HG03442 (cell line): Measurements from ENCODE around the gene AFAP1L1.
"Not testable (repeated sequence)": the region's sequence is repeated elsewhere in the genome, so short reads cannot be mapped to it uniquely, and the experiment has no call there.

Source experiments
- ATAC-seq: cut with Tn5 transposase; IDR thresholded peaks from one replicate; pipeline ENCODE4 v1.9.1; 2021; ENCODE audit warnings: mild to moderate bottlenecking, moderate library complexity; ENCODE audit not compliant: unreplicated experiment

Gene AFAP1L1

GRCh38 chr5:149387081-149387631 is 115.5 kb downstream of the AFAP1L1 start:
- ATAC-seq: no peak

GRCh38 chr5:149387982-149388381 is 116.3 kb downstream of the AFAP1L1 start:
- ATAC-seq: no peak

- no peak for ATAC-seq
These were observed 117.0 kb downstream of the AFAP1L1 start for GRCh38 chr5:149388498-149389190.

- ATAC-seq: no peak
These were observed 118.2 kb downstream of the AFAP1L1 start for GRCh38 chr5:149389552-149390495.

GRCh38 chr5:149391076-149391475 is 119.4 kb downstream of the AFAP1L1 start:
- not testable (repeated sequence) for ATAC-seq
